GM21390 (cell line): ENCODE results near the gene SYNE1.
"Not testable (repeated sequence)": the region's sequence is repeated elsewhere in the genome, so short reads cannot be mapped to it uniquely, and the experiment has no call there.

Source experiments
- ATAC-seq: cut with Tn5 transposase; IDR thresholded peaks from one replicate; pipeline ENCODE4 v1.9.1; 2021; ENCODE audit not compliant: unreplicated experiment

SYNE1 gene

DNA sequence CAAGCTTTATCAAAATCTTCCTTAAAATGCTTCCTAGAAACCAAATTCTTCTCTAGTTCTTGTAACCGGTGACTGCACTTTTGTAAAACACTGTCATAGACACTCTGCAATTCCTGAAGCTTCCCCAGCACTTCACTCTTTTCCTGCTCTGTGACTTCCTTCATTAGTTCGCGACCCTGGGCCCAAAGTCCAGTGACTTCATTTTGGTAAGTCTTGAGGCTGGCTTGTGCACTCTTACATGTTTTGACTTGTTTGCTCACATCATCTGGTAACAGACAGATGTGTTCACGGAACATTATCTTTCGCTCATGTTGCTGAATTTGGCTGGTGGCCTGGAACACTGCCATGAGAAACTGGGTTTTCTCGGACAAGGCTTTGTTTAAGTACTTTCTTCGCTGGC is 306.2 kb downstream of the SYNE1 start:
- no peak for ATAC-seq

DNA sequence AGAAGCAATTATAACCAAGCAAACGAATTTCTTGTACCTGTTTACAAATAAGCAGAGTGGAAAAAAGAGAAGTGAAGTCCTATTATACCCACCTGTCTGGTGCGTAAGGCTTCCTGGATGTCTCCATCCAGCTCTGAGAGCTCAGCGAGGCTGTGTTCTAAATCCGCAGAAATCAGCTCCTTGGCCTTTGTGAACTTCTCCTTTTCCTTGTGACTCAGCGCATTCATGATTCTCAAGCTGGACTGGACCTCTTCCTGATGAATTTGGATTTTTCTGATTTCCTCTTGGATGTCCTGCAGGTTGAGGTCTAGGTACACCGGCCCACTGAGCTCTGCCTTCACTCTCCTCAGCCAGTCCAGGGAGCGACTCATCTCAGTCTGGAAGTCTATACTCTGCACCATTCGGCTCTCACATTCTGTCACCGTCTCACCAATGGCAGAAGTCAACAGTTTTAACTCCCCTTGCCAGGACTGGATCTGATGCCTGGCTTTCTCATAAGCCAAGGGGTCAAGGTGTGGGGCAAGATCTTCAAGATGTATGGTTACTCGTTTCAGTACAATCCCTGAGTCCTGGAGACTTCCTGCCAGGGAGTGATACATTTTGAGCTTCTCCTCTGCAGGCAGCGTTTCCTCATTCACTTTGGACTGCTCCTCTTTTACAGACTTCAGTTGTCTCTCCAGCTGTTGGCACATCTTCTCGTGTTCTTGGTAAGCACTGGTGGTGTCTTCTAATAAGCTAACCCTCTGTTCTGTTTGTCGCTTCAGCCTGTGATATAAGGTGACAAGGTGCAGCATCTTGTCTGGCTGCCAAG is 307.3 kb downstream of the SYNE1 start:
- ATAC-seq = no peak

DNA sequence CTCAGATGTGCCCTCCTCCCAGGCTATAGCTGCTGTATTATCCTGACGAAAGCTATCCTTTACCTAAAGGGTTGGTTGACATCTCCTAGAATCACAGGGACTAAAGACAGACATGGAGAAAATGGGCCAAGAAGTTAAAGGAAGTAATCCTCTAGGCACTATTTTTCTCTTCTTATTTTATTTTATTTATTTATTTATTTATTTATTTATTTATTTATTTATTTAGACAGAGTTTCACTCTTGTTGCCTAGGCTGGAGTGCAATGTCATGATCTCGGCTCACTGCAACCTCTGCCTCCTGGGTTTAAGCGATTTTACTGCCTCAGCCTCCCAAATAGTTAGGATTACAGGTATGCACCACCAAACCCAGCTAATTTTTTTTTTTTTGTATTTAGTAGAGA is 309.0 kb downstream of the SYNE1 start:
- not testable (repeated sequence) for ATAC-seq

DNA sequence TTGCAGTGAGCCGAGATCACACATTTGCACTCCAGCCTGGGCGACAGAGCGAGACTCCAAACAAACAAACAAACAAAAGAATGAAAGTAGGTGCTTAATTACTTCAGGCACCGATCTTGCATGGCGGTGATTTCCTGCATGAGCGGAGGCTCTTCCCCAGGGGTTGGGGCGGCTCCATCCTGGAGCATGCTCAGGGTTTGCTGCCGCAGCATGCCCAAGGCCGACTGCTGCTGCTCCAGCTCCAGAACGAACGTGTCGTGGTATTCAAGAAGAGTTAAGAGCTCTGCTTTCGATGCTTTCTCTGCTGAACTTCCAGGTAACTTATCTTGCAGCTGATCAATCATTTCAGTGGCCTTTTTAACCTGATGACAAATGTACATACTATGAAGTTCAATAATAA is 313.8 kb downstream of the SYNE1 start:
- ATAC-seq = no peak

DNA sequence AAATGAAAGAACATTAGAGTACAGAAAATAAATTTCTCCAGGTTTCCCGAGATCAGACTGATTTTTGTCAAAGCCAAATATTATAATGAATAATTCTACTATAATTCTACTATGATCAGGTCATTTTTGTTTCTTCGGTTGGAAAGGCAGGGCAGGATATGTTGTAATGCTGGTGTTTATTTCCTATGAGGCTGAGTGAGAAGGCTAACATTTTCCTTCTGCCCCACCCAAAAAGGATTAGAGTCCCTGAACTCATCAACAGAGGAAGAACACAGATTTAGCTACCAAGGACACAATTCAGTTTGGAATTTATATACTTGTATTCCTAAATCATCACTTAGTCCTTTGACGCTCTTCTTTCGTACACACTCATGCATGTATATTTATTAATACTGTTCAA is 318.9 kb downstream of the SYNE1 start:
- no peak for ATAC-seq

DNA sequence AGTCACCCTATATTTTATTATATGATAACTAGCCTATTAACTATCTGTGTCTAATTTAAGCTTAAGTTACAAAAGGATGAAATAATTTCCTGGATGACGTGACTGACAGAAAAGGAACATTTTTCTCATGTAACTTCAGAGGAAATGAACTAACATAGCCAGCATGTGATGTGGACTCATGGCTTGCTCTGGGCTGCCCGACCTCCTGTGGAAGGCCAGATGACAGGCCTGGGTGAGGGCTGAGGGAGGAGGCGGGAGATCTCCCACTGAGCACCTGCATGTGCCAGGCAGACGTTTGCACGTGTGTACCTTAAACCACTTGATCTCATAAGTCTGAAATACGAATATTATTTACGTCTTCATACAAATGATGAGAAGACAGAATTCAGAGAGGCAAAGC is 321.1 kb downstream of the SYNE1 start:
- ATAC-seq = no peak

DNA sequence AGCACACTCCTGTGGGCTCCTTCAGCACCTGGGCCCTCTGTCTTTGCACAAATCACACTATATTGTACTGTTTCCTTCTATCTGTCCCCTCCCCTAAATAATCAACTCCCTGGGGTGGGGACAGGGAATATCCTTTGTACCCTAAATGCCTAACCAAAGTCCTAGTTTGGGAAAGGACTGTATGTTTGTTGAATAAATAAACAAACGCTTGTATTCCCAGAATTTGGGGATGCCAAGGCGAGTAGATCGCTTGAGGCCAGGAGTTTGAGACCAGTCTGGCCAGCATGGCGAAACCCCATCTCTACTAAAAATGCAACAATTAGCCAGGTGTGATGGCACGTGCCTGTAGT is 322.7 kb downstream of the SYNE1 start:
- ATAC-seq = no peak

DNA sequence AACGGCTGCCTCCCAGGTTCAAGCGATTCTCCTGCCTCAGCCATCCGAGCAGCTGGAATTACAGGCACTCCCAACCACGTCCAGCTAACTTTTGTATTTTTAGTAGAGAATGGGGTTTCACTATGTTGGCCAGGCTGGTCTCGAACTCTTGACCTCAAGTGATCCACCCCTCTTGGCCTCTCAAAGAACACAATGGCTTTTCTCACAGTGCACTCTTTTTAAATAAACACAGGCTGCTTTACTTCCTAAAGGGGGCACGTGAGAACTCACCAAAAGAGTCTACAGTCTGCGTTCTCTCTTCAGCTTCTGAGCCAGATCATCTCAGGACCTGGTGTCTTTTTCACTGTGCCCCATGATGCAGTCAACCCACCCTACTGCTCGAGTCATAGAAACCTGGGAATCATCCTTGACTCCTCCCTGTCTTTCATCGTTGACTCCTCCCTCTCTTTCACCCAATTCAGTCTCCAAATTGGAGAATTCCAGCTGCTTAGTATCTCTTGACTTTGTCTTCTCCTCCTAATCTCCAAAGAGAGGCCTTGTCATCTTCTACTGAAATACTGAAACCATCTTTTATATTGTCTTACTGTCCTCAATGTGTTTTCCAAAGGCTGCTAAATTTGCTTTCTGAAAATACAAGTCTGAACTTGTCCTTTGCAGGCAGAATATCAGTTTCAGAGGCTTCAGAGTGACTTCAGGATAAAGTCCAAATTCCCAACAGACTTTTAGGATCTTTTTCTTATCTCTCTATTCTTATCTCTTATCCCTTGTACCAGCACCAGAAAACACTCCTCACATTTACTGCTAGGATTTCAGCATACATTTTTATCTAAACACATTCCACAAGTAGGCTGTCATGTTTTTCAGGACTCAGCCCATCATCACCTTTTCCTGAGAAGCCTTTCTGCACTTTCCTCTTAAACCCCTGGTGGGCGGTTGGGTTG is 323.4 kb downstream of the SYNE1 start:
- ATAC-seq = no peak

DNA sequence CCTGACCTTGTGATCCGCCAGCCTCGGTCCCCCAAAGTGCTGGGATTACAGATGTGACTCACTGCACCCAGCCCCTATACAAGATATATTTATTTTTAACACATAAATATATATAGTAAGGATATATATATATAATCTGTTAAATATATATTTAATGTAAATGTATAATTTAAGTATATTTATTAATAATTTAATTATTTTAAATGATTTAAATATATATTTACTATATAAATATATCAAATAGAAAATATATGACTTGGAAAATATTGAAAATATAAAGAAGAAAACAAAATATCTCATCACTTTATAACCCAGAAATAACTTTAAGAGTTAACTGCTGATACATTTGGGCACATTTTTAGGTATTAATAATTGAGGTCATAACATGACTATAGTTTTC is 324.7 kb downstream of the SYNE1 start:
- no peak for ATAC-seq

DNA sequence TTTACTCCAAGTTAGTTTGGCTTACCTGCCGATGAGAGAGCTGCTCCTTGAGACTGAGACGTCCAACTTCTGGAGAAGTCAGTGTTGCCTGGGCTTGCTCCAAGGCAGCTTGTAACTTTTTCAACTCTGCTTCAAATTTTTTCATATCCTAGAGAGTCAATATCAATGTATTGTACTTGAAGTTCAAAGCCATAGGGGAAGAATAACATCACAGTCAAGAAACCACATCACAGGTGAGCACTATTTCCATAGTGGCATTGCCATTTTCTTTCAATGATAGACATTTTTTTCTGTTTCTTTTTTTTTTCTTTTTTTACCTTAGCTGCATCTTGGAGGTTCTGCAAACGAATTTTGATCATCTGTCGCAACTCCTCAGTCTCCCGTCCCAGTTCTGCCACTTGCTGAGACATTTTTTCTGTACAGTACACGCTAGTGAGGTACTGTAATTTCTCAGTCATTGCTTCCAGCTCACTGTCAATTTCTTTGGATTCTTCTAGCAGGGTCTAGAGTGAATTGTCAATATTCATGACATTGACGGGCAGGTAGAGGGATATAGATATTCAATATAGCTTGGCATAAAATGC is 326.7 kb downstream of the SYNE1 start:
- no peak for ATAC-seq

DNA sequence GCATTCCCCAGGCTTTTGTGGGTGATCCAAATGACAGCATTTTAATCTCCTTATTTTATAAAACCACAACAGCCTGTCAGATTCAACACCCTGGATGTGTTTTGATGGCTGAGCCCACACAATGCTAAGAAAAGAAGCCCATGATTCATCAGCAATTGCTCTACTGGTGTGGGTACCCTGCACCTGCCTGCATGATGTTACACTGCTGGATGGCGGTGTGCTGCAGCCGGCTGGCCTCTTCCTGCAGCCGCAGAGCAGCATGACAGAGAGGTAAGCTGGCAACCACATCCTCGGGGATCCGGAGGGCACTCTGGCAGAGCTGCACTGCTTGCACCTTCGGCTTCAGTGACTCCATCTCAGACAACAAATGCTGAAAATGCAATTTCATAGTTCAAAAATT is 327.5 kb downstream of the SYNE1 start:
- peak; percentile 75 for ATAC-seq

DNA sequence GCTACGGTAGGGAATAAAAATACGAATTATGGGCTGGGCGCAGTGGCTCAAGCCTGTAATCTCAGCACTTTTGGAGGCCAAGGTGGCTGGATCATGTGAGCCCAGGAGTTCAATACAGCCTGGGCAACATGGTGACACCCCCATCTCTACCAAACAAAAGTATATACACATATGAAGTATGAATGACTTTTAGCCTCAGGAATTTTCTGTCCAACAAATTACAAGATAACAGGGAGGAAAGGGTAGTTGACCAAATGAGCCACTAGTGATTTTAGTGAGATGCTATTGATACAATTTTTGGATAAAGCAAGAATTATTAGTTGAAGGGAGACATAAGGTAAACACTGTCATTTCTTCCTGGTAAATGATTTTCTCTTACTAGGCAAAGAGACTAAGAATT is 328.2 kb downstream of the SYNE1 start:
- no peak for ATAC-seq

DNA sequence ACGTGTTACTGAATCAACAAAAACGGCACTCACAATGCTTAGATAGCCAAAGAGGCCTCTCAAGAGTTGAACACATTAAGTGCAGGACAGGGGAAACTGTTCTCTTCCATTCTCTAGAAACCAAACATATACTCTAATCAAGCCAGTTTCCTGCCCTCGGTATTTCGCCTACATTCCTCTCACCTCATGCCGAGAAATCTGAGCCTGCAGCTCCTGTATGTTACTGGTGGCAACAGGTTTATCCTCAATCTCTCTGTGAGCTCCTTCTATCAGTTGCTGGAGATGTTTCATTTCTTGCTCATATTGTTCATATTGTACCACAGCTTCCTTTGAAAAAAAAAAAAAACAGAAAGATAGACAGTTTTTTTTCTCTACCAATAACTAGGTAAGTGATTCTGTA is 328.9 kb downstream of the SYNE1 start:
- no peak for ATAC-seq

DNA sequence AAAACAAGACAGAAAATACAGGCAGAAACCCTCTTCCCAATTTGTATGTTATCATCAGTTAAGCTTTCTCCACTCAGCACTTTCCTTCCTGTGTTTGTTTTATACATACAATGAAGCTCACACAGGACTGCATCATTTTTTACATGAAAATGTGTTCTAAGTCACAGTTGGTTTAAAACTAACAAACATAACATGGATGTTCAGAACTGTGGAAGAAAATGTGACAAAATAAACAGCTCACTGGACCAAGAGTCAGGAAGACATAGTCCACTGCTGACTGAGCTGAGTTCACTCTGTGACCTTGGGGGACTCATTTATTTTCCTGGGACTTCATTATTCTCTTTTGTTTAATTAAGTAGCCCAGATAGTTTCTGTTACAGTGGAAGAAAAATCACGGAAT is 331.5 kb downstream of the SYNE1 start:
- ATAC-seq = no peak

DNA sequence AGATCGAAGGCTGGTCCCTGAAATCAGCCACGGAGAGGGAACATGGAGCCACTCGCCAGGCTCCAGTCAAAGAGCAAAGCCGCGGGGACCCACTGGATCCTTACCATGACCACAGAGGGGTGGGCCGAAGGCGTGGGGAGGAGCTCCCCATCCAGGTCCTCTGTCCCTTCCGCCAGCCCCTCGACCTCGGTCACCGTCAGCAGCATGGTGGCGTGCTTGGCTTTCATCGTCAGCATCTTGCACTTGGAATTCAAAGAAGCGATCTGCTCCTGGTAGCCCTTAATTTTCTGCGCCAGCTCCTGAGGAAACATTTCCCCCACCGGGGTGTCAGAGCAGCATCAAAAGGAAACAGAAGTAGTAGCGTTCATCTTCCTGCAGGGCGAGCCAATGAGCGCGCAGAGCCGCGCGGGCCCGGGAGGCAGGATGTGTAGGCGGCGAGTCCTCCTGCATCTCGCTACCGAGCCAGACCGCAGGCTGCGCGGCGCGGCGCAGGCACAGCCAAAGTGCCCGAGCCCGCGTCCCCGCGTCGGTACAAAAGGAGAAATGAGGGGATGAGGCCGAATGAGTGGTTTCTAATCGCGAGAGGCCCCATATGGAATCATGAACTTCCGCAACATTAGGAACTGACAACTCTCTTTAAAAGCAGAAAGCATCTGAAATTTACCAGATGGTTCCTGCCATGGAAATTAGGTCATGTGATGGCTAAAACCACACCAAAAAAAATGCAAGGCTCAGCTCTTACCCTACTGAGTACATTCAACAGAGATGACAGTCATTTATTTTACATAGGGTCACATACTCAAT is 335.2 kb downstream of the SYNE1 start:
- peak; percentile 88 for ATAC-seq

DNA sequence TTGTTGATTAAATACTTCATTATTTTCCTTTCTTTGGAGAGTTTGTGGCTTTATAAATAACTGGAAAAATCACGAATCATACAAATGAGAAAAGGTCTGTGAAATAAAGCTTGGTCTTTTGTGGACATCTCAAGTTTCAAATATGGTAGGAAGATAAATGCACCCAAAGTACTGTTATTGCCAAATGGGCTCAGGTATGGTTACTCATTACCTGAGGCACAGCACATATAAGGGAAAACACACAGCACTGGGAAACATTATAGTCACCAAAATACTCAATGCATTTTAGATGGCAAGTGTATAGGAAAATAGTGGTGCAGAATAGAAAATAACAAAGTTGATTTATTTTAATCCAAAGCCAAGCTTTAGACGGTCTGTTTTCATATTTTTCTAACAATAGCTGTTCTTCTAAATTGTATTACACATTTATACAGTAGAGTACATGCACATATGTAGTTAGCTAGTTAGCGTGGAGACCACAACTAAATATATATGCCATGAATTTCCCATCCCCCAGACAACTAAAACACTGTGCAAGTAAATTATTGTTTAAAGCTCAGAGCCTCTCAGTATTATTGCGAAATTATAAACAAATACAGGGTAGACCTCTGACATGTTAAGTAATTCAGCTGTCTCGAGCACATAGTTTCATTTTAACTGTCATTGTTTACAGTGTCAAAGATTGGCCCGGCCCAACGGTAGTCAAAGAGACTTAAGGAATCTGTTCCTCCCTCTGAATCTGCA is 336.0 kb downstream of the SYNE1 start:
- peak; percentile 17 for ATAC-seq

DNA sequence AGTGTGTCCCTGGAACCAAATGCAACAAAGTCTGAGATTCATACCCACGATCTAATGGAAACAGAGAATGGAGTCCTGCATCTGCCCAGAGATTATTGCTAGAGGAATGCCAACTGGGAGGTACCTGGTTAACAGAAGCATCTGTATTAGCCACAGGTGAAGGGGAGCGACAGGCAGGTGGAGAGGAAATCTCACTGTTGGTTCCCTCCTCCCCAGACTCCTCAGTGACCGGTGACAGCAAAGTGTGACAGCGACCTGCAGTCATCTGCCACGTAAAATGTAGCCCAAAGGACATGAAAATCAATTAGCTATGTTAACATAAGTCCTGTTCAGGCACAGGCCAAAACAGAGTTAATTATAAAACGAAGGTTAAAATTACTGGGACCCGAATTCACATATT is 336.6 kb downstream of the SYNE1 start:
- no peak for ATAC-seq

DNA sequence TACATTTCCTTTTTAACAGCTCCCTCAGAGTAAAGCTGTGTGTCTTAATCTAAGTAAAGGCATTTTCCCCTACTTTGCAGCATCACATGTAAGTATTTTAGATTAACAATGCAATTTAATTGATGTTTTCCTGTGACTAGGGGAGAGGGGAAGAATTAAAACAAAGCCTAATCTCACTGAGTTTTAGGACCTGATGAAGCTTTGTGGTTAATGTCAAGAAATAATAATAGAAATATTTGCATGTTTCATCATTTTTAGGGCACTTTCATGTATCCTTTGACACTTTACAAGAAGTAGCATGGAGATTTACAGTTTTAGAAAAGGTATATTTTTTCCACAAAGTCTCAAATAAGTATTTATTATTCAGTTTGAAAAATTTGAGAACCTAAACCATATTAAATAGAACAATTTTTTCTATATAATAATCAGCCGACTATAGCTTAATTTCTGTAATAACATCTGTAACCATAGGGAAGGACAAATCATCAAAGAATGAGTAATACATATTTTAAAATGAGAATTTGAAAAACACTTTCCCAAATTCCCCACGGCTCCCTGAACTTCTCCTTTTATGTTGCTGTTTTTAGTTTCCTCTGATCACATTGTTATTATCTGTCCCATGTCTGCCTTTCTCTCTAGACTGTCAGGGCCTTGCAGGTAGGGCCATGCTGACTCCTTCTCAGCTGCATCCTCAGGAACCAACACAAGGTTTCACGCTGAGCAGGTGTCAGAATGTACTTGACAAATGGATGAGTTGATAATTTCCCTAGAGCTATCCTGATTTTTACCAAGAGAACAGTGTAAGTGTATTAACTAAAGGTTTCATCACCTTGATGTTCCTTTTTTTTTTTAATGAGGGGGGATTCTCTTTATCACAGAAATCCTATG is 338.1 kb downstream of the SYNE1 start:
- no peak for ATAC-seq

DNA sequence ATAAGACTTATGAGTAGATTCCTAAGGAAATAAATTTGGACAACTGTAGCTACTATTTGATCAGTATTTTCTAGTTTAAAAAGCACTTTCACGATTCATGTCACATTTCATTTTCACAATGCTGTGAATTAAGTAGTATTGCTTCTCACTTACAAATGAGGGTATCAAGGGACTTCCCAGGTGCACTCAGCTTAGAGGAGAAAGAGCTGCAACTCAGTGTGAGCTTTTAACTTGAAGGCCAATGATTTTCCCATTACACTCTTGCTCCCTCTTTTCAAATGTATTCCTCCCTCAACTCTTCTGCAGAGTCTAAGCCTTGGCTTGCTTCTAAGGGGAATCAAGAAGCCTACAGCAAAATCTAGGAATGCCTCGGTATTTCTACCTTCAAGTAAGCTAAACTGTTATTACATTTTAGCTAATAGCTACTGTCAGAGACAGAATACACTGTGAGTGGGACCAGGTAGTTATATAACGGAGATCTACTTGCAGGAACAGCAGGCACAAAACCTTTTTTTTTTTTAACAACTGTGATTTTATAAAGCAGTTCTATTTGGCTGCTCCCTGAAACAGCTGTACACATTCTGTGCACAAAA is 339.0 kb downstream of the SYNE1 start:
- ATAC-seq = peak; percentile 22
